GM19395 (cell line): ENCODE data around the gene SLC25A43.
"Not testable (repeated sequence)": the region's sequence is repeated elsewhere in the genome, so short reads cannot be mapped to it uniquely, and the experiment has no call there.

Experiments used
- ATAC-seq: cut with Tn5 transposase; IDR thresholded peaks from one replicate; pipeline ENCODE4 v1.9.1; 2021; ENCODE audit warnings: mild to moderate bottlenecking, moderate library complexity; ENCODE audit not compliant: unreplicated experiment

The SLC25A43 gene

DNA sequence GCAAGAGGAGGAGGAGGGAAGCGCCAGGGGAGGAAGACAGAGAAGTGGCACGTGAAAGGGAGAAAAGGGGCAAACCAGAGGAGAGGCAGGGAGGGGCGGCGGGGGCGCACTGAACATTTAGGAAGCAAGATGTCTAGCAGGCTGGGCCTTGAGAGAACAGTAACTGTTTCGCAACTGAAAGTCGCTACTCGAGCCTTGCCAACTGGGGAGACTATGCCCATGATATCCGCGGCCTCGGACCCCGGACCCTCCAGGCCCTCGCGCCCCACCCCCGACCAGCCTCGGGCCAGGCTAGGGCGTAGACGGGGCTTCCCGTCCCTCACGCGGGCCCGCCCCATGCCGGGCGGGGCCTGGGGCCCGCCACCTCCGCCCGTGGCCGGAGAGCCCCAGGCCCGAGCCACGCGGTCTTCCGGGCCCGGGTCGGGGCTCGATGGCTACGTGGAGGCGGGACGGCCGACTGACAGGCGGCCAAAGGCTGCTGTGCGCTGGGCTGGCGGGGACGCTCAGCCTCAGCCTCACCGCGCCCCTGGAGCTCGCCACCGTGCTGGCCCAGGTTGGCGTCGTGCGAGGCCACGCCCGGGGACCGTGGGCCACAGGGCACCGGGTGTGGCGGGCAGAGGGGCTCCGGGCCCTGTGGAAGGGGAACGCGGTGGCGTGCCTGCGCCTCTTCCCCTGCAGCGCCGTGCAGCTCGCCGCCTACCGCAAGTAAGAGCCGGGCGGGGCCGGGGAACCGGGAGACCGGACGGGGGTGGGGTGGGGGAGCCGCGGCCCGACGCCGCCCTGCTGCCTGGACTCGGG is at the start of gene SLC25A43:
Gene SLC25A43, plus strand, starts transcription at position 363 of the 798 bp plus-strand sequence. Its CDS starts 68 bp downstream, at position 431.
- ATAC-seq: peak; percentile 86

GRCh38 chrX:119359618-119360382 is 39.3 kb upstream of the SLC25A43 start:
- ATAC-seq: no peak

DNA sequence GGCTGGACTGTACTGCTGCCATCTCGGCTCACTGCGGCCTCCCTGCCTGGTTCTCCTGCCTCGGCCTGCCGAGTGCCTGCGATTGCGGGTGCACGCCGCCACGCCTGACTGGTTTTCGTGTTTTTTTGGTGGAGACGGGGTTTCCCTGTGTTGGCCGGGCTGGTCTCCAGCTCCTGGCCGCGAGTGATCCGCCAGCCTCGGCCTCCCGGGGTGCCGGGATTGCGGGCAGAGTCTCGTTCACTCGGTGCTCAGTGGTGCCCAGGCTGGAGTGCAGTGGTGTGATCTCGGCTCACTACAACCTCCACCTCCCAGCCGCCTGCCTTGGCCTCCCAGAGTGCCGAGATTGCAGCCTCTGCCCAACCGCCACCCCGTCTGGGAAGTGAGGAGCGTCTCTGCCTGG is 37.7 kb upstream of the SLC25A43 start:
- not testable (repeated sequence) for ATAC-seq

DNA sequence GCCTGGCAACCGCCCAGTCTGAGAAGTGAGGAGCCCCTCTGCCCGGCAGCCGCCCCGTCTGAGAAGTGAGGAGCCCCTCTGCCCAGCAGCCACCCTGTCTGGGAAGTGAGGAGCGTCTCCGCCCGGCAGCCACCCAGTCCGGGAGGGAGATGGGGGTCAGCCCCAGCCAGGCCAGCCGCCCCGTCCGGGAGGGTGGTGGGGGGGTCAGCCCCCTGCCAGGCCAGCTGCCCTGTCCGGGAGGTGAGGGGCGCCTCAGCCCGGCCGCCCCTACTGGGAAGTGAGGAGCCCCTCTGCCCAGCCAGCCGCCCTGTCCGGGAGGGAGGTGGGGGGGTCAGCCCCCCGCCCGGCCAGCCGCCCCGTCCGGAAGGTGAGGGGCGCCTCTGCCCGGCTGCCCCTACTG is 37.1 kb upstream of the SLC25A43 start:
- not testable (repeated sequence) for ATAC-seq

DNA sequence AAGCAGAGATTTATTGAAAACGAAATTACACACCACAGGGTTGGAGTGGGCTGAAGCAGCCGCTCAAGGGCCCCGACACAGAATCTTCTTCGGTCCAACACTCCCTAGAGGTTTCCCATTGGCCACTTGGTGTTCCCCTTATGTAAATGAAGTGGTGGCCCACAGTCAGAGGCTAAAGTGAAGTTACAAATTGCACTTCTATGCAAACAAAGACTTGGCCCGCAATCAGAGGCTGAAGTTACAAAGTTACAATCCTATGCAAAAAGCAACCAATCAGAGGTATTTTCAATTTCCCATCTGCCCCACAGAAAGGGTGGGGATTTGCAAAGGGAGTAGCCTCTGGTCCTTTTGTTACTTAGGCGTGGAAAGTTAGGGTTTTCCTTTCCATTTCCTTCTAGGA is 35.7 kb upstream of the SLC25A43 start:
- ATAC-seq: no peak

DNA sequence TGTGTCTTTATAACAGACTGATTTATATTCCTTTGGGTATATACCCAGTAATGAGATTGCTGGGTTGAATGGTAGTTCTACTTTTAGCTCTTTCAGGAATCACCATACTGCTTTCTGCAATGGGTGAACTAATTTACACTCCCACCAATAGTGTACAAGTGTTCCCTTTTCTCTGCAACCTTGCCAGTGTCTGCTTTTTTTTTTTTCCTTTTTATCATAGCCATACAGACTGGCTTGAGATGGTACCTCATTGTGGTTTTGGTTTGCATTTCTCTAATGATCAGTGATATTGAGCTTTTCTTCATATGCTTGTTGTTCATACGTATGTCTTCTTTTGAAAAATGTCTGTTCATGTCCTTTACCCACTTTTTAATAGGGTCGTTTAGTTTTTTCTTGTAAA is 27.3 kb upstream of the SLC25A43 start:
- ATAC-seq: not testable (repeated sequence)

DNA sequence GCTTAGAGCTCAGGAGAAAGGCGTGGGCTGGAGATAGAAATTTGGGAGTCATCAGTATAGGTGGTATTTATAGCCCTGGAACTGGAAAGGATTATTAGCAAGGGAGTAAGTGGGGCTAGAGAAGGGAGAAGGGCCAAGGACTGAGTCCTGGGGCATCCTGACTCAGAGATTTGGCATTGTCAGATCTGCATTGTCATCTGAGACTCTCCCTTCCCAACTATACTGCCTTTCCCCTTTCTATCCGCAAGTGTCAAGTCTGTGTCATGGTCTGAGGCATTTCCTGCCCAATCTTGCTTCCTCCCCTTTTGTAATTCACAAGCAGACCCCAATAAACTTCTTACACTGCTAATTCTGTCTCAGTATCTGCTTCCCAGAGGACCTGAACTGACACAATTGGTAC is 24.4 kb upstream of the SLC25A43 start:
- no peak for ATAC-seq

DNA sequence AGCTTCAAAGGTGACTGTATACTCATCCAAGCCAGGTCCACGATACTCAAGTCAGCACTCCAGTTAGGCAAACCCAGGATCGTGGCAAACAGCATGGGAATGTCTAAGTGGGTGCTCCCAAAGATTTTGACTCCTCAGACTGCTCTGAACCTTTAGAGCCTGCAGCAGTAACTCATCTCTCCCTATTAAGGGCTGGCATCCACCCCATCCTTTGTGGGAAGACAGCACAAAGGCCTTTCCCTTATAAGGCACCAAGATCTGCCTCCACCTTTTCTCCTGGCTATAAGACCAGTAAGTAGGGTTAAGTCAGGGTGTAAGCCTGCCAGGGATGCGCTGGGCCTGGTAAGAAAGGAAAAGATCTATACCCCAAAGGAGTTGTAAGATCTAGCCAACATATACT is 23.6 kb upstream of the SLC25A43 start:
- no peak for ATAC-seq

DNA sequence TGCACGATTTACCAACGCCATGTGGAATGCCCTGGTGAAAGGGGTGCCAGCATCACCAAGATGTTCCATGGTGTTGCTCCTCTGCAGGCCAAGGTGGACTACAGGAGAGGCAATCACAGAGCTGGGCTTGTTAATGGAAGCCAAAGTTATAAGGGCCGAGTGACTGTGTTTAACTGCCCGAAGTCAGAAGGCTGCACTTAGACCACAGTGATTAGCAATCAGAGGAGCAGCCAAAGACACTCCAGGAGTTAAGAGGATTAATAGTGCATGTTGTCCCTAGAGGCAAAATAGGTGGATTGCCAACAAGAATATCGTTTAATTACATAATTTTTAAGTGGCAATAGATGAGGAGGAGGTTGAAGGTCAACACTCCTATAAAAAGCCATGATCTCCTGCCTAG is 22.8 kb upstream of the SLC25A43 start:
- no peak for ATAC-seq

- no peak for ATAC-seq
Measured at GRCh38 chrX:119381349-119381944, 17.7 kb upstream of the SLC25A43 start.

- ATAC-seq: no peak
Measured at GRCh38 chrX:119382606-119383005, 16.5 kb upstream of the SLC25A43 start.

GRCh38 chrX:119386685-119387084 is 12.5 kb upstream of the SLC25A43 start:
- not testable (repeated sequence) for ATAC-seq

DNA sequence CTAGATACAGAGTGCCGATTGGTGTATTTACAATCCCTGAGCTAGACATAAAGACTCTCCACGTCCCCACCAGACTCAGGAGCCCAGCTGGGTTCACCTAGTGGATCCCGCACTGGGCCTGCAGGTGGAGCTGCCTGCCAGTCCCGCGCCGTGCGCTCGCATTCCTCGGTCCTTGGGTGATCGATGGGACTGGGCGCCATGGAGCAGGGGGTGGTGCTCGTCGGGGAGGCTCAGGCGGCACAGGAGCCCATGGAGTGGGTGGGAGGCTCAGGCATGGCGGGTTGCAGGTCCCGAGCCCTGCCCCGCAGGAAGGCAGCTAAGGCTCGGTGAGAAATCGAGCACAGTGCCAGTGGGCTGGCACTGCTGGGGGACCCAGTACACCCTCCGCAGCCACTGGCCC is 11.7 kb upstream of the SLC25A43 start:
- not testable (repeated sequence) for ATAC-seq

- no peak for ATAC-seq
Measured at GRCh38 chrX:119389214-119389613, 9.9 kb upstream of the SLC25A43 start.

GRCh38 chrX:119389871-119390501 is 9.2 kb upstream of the SLC25A43 start:
- no peak for ATAC-seq

- ATAC-seq: no peak
Measured at GRCh38 chrX:119391279-119391678, 7.9 kb upstream of the SLC25A43 start.

DNA sequence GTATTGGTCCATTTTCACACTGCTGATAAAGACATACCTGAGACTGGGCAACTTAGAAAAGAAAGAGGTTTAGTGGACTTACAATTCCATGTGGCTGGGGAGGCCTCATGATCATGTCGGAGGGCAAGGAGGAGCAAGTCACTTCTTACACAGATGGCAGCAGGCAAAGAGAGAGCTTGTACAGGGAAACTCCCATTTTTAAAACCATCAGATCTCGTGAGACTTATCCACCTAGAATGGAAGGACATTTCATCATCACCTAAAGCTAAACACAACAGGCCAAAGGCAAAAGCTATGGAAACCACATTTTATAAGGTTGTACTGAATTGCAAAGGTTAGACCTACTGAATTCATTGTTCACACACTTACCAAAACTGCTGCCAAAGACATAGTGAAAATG is 6.0 kb upstream of the SLC25A43 start:
- no peak for ATAC-seq

DNA sequence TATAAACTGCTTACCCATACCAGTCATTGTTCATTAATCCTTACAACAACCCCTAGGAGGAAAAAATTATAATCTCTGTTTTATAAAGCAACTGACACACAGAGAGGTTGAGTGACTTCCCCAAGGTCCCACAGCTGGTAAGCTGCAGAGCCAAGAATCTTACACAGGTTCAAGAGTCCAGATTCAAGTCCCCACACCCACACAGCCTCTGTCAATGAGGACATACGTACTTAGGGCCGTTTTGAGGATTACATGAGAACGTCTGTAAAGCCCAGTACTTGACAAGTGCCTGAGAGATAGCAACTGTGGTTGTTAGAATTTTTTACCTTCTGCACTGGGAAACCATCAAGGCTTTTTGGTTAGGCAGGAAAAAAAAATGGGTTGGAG is 556 bp upstream of the SLC25A43 start:
- ATAC-seq: peak; percentile 7

- ATAC-seq: peak; percentile 31
Measured at GRCh38 chrX:119399772-119400101, 601 bp downstream of the SLC25A43 start.

- no peak for ATAC-seq
Measured at GRCh38 chrX:119401569-119401968, 2.4 kb downstream of the SLC25A43 start.

- ATAC-seq: no peak
Measured at GRCh38 chrX:119402588-119402987, 3.5 kb downstream of the SLC25A43 start.
